ENCODE measurements around the gene ACTL10.

- no peak for TF ChIP-seq CTCF (conservative IDR thresholded peaks at IDR 0.05; ENCODE audit: low read length)
- no peak for TF ChIP-seq EZH2phosphoT487 (IDR thresholded peaks at IDR 0.05; ENCODE audit: borderline replicate concordance, low read depth, low read length)
Measured at GRCh38 chr20:33671573-33672288, 5.0 kb downstream of the ACTL10 start.
